VCaP (cell line): ENCODE results near the gene OR8G1.

Source experiments
- H3K27ac ChIP-seq: fragments of 450-650 bp; 2 replicates; pipeline ENCODE4 v1.5.1; 2017
- TF ChIP-seq, protein P1 (sequence below): fragments of 450-650 bp; conservative IDR thresholded peaks from 2 replicates; pipeline ENCODE4 v1.5.1; 2017; ENCODE audit warnings: mild to moderate bottlenecking, moderate library complexity

Gene OR8G1, protein sequence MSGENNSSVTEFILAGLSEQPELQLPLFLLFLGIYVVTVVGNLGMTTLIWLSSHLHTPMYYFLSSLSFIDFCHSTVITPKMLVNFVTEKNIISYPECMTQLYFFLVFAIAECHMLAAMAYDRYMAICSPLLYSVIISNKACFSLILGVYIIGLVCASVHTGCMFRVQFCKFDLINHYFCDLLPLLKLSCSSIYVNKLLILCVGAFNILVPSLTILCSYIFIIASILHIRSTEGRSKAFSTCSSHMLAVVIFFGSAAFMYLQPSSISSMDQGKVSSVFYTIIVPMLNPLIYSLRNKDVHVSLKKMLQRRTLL

DNA sequence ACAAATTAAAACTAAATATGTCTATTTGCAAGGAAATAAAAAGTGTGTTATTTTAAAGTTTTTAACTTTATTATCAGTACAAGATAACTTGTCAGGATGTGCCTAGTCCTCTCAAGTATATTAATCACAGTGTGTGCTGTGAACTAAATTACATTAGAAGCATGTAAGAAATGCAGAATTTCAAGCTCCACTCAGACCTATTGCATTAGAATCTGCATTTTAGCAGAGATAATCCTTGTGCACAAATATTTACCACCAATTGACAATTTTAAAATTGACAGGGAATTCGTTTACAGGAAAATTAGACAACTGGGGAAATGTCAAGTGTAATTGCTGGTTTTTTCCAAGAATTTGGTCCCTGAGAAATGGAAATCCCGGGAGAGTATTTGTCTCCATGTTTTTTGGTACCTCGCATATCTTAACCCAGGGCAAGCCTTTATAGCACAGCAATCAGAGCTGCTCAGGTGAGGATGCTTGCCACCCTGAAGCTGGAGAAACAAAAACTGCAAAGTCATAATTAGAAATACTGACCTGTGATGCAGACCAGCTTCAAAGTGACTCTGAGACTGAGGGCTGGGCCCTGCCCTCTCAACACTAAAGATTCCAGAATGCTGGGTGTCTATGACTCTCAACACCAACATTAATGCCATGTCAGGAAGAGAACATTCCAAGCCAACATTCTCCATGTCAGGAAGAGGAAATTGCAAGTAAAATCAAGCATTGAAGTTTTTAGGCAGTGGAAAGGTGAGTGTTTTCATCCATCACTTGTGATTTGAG lies at the start of gene OR8G1:
TSS of gene OR8G1 (plus strand) at position 475 of the 777 bp plus-strand sequence. CDS start 8,581 bp downstream, outside the sequence.
- TF ChIP-seq, protein P1, sequence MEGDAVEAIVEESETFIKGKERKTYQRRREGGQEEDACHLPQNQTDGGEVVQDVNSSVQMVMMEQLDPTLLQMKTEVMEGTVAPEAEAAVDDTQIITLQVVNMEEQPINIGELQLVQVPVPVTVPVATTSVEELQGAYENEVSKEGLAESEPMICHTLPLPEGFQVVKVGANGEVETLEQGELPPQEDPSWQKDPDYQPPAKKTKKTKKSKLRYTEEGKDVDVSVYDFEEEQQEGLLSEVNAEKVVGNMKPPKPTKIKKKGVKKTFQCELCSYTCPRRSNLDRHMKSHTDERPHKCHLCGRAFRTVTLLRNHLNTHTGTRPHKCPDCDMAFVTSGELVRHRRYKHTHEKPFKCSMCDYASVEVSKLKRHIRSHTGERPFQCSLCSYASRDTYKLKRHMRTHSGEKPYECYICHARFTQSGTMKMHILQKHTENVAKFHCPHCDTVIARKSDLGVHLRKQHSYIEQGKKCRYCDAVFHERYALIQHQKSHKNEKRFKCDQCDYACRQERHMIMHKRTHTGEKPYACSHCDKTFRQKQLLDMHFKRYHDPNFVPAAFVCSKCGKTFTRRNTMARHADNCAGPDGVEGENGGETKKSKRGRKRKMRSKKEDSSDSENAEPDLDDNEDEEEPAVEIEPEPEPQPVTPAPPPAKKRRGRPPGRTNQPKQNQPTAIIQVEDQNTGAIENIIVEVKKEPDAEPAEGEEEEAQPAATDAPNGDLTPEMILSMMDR: no peak
- H3K27ac ChIP-seq: no peak within 1 kb of the TSS

DNA sequence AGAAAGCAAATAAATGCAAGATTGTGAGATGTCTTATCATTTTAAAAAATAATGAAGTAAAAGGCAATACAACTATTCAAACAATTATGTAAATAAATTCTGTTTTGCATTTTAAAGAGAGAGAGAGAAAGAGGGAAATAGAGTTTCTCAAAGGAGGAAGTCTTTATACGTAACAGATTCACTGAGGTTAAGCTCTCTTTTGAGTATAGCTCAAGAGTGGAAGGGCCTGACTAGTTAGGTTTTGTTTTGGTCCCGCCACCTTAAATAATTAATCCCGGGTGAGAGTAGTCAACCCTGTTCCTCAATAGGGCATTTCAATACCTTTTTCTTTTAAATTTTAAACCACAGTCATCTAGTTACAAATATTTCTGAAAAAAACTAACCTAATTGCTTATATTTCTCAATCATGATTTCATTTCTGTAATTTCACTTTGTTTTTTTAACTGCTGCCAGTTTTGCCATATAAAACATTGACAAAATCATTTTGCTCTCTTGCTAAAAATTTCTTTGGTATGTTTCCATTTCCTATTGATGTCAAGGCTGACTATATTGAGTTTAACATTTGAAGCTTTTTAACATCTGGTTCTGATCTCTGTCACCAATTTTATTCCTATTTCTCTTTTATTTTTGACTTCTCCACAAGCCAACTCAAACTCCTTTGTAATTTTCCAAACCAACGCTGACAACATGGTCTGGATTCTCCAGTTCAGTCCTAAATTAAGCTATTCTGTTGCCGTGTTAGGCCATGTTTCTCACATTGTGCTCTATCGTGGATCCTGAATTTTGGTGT lies 47.5 kb upstream of the OR8G1 start:
- TF ChIP-seq, protein P1: no peak

GRCh38 chr11:124194293-124195188 lies 46.4 kb upstream of the OR8G1 start:
- H3K27ac ChIP-seq: no peak overlapping the region
- TF ChIP-seq, protein P1: no peak

More for the DNA sequence above, 47.5 kb upstream of the OR8G1 start:
- no peak overlapping the region for H3K27ac ChIP-seq

DNA sequence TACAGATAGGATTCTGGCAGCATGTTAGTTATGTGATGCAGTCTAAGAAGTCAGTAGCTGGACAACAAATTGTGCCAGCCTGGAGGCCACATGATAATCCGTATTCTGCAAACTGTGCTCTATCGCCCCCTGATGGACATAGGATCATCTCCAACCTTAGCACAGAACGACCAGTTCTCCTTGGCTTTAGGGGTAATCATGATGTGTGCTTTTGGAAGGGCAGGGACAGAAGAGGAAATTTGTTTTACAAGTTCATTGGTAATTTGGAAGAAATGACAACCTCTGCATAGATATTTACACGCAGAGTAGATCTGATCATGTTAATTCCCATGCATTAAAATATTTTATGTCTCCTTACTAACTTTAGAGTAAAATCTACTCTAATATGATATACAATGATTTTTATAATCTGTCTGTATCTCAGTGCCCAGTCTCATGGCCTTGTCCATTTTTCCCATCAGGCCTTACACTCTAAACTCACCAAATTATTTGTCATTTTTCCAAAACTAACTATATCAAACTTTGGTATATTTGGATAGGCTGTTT lies 45.6 kb upstream of the OR8G1 start:
- TF ChIP-seq, protein P1: peak; percentile 72
- no peak overlapping the region for H3K27ac ChIP-seq

DNA sequence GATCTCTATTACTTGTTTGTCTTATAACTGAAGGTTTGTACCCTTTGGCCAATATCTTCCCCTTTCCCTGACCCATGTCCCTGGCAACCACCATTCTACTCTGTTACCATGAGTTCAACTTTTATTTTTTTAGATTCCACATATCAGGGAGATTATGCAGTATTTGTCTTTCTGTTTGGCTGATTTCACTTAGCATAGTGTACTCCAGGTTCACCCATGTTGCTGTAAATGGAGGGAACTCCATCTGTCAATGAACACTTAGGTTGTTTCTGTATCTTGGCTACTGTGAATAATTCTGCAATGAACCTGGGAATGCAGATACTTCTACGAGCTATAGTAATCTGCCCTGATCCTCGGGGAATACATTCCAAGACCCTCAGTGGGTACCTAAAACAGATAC lies 42.9 kb upstream of the OR8G1 start:
- no peak overlapping the region for H3K27ac ChIP-seq
- TF ChIP-seq, protein P1: no peak

DNA sequence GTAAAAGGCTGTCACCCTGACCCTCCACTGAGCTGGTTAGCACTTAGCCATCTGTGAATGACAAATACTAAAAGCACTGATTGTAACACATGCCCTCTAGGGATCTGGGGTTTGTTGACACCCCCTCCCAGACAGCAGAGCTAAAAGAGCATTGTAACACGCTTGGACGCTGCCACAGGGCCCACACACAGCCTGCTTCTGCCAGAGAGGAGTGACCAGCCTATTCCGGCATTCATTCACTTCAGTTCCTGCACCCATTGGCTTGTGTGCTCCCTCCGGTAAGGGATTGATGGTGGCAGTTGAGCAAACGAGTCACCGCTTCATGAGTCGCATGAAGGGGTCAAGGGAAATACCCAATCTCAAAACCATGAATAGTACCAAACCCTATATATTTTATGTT lies 42.0 kb upstream of the OR8G1 start:
- TF ChIP-seq, protein P1: no peak
- H3K27ac ChIP-seq: no peak overlapping the region
